Measurements from ENCODE around the gene C1QTNF9. TPM values are rescaled to one million over a fixed set of nuclear protein-coding genes. Genes with fewer than 3 reads are reported as not detected.
"Not testable (repeated sequence)": the region's sequence is repeated elsewhere in the genome, so short reads cannot be mapped to it uniquely, and the experiment has no call there.

C1QTNF9 gene
- total RNA-seq (ENCODE audit: insufficient read depth, low replicate concordance), result 1.4 TPM

- DNase-seq (ENCODE audit: low spot score), result not testable (repeated sequence)
Observed at GRCh38 chr13:24309300-24309699, at the start of gene C1QTNF9. C1QTNF9 (plus strand) TSS chr13:24309580; CDS start chr13:24316004, 6,424 bp downstream.

- DNase-seq (ENCODE audit: low spot score), result no peak
Observed at GRCh38 chr13:24261566-24261965, 47.8 kb upstream of the C1QTNF9 start.

GRCh38 chr13:24263632-24264031 lies 45.7 kb upstream of the C1QTNF9 start:
- DNase-seq (ENCODE audit: low spot score), result peak; percentile 69

- no peak for DNase-seq (ENCODE audit: low spot score)
Observed at GRCh38 chr13:24264976-24265375, 44.4 kb upstream of the C1QTNF9 start.

GRCh38 chr13:24265453-24265852 lies 43.9 kb upstream of the C1QTNF9 start:
- no peak for DNase-seq (ENCODE audit: low spot score)

- no peak for DNase-seq (ENCODE audit: low spot score)
Observed at GRCh38 chr13:24267274-24267673, 42.1 kb upstream of the C1QTNF9 start.

GRCh38 chr13:24267801-24268200 lies 41.6 kb upstream of the C1QTNF9 start:
- DNase-seq (ENCODE audit: low spot score), result no peak

GRCh38 chr13:24269821-24270220 lies 39.6 kb upstream of the C1QTNF9 start:
- no peak for DNase-seq (ENCODE audit: low spot score)

- DNase-seq (ENCODE audit: low spot score), result peak; percentile 79
Observed at GRCh38 chr13:24270639-24271141, 38.7 kb upstream of the C1QTNF9 start.

- DNase-seq (ENCODE audit: low spot score), result no peak
Observed at GRCh38 chr13:24271231-24271600, 38.2 kb upstream of the C1QTNF9 start.

GRCh38 chr13:24271601-24272451 lies 37.6 kb upstream of the C1QTNF9 start:
- DNase-seq (ENCODE audit: low spot score), result peak; percentile 90

GRCh38 chr13:24272452-24273161 lies 36.8 kb upstream of the C1QTNF9 start:
- peak; percentile 28 for DNase-seq (ENCODE audit: low spot score)

GRCh38 chr13:24273926-24274325 lies 35.5 kb upstream of the C1QTNF9 start:
- DNase-seq (ENCODE audit: low spot score), result no peak

- peak; percentile 53 for DNase-seq (ENCODE audit: low spot score)
Observed at GRCh38 chr13:24274452-24275021, 34.8 kb upstream of the C1QTNF9 start.

- DNase-seq (ENCODE audit: low spot score), result no peak
Observed at GRCh38 chr13:24275041-24275440, 34.3 kb upstream of the C1QTNF9 start.

- DNase-seq (ENCODE audit: low spot score), result no peak
Observed at GRCh38 chr13:24276306-24276705, 33.1 kb upstream of the C1QTNF9 start.

GRCh38 chr13:24276861-24277260 lies 32.5 kb upstream of the C1QTNF9 start:
- DNase-seq (ENCODE audit: low spot score), result no peak

GRCh38 chr13:24277761-24278160 lies 31.6 kb upstream of the C1QTNF9 start:
- DNase-seq (ENCODE audit: low spot score), result peak; percentile 65

GRCh38 chr13:24279327-24280110 lies 29.9 kb upstream of the C1QTNF9 start:
- DNase-seq (ENCODE audit: low spot score), result no peak

- peak; percentile 24 for DNase-seq (ENCODE audit: low spot score)
Observed at GRCh38 chr13:24280720-24281119, 28.7 kb upstream of the C1QTNF9 start.
